Endothelial cell (in vitro differentiated cells): ENCODE results near the gene ZNF273. TPM values are rescaled to one million over a fixed set of nuclear protein-coding genes. Genes with fewer than 3 reads are reported as not detected.
A peak's percentile ranks its signal among the peaks of the same experiment; 100 is the strongest.
"Not testable (repeated sequence)": the region's sequence is repeated elsewhere in the genome, so short reads cannot be mapped to it uniquely, and the experiment has no call there.

Source experiments
- DNase-seq: peaks from one replicate; pipeline ENCODE4 v3.0.0; 2021; ENCODE audit warnings: low spot score
- H3K27ac Mint-ChIP-seq: one replicate; pipeline ENCODE4 v1.8.0; 2021; ENCODE audit warnings: mixed read lengths, inconsistent platforms; ENCODE audit not compliant: unreplicated experiment
- H3K27me3 Mint-ChIP-seq: one replicate; pipeline ENCODE4 v1.8.0; 2021; ENCODE audit warnings: mild to moderate bottlenecking, moderate library complexity, mixed read lengths, inconsistent platforms; ENCODE audit not compliant: unreplicated experiment
- H3K36me3 Mint-ChIP-seq: one replicate; pipeline ENCODE4 v1.8.0; 2021; ENCODE audit warnings: mild to moderate bottlenecking, low read depth, mixed read lengths, inconsistent platforms; ENCODE audit not compliant: unreplicated experiment
- H3K4me1 Mint-ChIP-seq: one replicate; pipeline ENCODE4 v1.8.0; 2021; ENCODE audit warnings: mild to moderate bottlenecking, mixed read lengths, inconsistent platforms; ENCODE audit not compliant: unreplicated experiment
- H3K4me3 Mint-ChIP-seq: one replicate; pipeline ENCODE4 v1.8.0; 2021; ENCODE audit warnings: mild to moderate bottlenecking, mixed read lengths, inconsistent platforms; ENCODE audit not compliant: unreplicated experiment
- H3K9me3 Mint-ChIP-seq: one replicate; pipeline ENCODE4 v1.8.0; 2021; ENCODE audit warnings: mixed read lengths, inconsistent platforms; ENCODE audit not compliant: unreplicated experiment
- total RNA-seq: library from RNA; stranded (reverse); fragmentation: NEBNext Ultra II Directional; extraction: Animal tissue kit (Norgen Biotek cat#: 25700); gene quantifications from one replicate; pipeline ENCODE4 v1.2.1, GENCODE V29; 2021; ENCODE audit not compliant: unreplicated experiment
- TF ChIP-seq, protein P1 (sequence below): fragments of 200-600 bp; sonication (generic); IDR thresholded peaks from one replicate; pipeline ENCODE4 v1.5.0; 2021; ENCODE audit warnings: antibody characterized with exemption; ENCODE audit not compliant: unreplicated experiment

Gene ZNF273
- total RNA-seq, 1 donor from 2014 or later, result 9.3 TPM

DNA sequence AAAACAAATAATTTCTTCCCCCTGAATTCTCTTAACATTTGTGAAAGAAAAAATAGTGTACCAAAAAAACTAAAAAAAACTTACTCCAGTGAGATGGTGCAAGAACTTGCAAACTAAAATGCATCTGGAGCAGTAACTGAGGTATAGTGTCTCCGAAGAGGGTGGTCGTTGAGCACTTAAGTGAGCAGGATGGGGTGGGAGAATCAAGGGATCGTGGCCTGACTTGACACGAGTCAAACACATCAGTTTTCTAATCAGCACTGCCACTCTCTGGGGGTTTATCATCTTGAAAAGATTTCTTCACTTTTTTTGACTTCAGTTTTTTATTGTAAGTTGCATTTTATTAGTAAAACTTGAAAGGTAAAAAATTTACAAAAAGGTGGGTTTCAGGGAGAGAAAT is 2.5 kb downstream of the ZNF273 start:
- no peak overlapping the region for H3K4me3 Mint-ChIP-seq
- TF ChIP-seq, protein P1, sequence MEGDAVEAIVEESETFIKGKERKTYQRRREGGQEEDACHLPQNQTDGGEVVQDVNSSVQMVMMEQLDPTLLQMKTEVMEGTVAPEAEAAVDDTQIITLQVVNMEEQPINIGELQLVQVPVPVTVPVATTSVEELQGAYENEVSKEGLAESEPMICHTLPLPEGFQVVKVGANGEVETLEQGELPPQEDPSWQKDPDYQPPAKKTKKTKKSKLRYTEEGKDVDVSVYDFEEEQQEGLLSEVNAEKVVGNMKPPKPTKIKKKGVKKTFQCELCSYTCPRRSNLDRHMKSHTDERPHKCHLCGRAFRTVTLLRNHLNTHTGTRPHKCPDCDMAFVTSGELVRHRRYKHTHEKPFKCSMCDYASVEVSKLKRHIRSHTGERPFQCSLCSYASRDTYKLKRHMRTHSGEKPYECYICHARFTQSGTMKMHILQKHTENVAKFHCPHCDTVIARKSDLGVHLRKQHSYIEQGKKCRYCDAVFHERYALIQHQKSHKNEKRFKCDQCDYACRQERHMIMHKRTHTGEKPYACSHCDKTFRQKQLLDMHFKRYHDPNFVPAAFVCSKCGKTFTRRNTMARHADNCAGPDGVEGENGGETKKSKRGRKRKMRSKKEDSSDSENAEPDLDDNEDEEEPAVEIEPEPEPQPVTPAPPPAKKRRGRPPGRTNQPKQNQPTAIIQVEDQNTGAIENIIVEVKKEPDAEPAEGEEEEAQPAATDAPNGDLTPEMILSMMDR, result no peak
- peaks cover 29% of the 10 kb centered on the region for H3K4me1 Mint-ChIP-seq
- no peaks in the 10 kb centered on the region for H3K36me3 Mint-ChIP-seq
- DNase-seq, result no peak
- H3K9me3 Mint-ChIP-seq, result no peaks in the 10 kb centered on the region
- H3K27me3 Mint-ChIP-seq, result no peaks in the 10 kb centered on the region
- H3K27ac Mint-ChIP-seq, result no peak overlapping the region

DNA sequence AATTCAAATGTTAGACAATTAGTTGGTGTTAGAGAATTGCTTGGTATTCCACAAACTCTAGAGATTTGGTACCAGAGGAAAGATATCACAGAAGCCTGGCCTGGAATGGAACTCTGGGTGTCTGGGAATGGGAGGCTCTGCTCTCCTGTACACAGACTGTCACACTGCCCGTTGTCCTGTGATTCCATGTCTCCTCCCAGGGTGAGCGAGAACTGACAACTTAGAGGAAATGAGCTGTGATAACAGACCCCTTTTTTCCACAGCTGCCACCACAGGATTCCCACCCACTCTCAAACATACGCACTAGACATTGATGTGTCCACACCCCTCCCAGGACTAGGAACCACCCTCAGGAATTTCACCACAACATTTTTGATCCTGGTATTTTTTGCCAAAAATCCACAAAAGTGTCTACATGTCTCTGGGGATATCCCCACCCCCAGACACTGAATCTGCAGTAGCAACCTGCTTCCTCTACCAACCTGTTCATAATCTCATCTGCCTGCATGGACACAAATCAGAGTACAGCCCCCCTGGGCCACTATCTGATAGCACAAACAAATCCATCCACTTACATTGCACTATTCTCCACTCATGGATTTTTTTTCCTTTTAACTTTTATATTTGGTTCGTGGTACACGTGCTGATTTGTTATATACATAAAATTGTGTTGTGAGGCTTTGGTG is 4.7 kb downstream of the ZNF273 start:
- TF ChIP-seq, protein P1, result no peak
- Mint-ChIP-seq H3K9me3 (no peaks in the 10 kb centered on the region), H3K4me1 (peaks cover 29% of the 10 kb centered on the region), H3K27ac (no peak overlapping the region), H3K36me3 (no peaks in the 10 kb centered on the region), H3K27me3 (no peaks in the 10 kb centered on the region), H3K4me3 (no peak overlapping the region)
- DNase-seq, result no peak

DNA sequence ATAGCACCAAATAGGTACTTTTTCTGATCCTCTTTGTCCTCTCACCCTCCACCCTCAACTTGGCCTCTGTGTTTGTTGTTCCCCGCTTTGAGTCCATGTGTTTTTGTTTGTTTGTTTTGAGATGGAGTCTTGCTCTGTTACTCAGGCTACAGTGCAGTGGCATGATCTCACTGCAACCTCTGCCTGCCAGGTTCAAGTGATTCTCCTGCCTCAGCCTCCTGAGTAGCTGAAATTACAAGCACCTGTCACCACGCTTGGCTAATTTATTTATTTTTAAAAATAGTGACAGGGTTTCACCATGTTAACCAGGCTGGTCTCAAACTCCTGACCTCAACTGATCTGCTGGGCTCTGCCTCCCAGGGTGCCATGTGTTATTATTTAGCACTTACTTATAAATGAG is 5.3 kb downstream of the ZNF273 start:
- Mint-ChIP-seq H3K27me3 (no peaks in the 10 kb centered on the region), H3K36me3 (peaks cover 2% of the 10 kb centered on the region), H3K27ac (no peak overlapping the region), H3K4me3 (no peak overlapping the region), H3K4me1 (peaks cover 29% of the 10 kb centered on the region), H3K9me3 (no peaks in the 10 kb centered on the region)
- TF ChIP-seq, protein P1, result no peak
- no peak for DNase-seq

DNA sequence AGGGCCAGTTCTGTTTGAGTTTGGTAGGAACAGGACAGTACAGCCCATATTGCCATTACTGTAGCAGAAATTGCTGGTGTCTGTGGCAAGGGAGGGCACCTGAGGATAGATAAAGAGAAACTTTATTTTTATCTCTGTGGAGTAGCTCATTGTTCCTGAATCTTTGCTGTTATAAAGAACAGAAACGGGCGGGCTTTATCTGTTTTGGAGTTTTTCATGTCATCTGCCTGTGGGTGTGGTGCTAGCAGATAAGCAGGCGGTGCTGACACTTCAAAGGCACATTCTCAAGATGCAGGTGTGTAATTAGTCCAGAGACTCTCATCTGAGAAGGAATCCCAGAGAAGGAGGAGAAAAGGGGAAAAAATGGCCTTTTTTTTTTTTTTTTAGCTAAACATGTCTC is 11.5 kb downstream of the ZNF273 start:
- Mint-ChIP-seq H3K9me3 (no peaks in the 10 kb centered on the region), H3K27me3 (no peaks in the 10 kb centered on the region), H3K36me3 (peaks cover 22% of the 10 kb centered on the region), H3K4me3 (no peak overlapping the region), H3K27ac (no peak overlapping the region), H3K4me1 (no peaks in the 10 kb centered on the region)
- DNase-seq, result no peak
- TF ChIP-seq, protein P1, result no peak

DNA sequence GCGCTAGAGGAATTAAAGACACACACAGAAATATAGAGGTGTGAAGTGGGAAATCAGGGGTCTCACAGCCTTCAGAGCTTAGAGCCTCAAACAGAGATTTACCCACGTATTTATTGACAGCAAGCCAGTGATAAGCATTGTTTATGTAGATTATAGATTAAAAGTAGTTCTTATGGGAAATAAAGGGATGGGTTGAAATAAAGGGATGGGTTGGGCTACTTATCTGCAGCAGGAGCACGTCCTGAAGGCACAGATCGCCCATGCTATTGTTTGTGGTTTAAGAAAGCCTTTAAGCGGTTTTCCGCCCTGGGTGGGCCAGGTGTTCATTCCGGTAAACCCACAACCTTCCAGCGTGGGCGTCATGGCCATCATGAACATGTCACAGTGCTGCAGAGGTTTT is 12.2 kb downstream of the ZNF273 start:
- H3K9me3 Mint-ChIP-seq, result not testable (repeated sequence)

DNA sequence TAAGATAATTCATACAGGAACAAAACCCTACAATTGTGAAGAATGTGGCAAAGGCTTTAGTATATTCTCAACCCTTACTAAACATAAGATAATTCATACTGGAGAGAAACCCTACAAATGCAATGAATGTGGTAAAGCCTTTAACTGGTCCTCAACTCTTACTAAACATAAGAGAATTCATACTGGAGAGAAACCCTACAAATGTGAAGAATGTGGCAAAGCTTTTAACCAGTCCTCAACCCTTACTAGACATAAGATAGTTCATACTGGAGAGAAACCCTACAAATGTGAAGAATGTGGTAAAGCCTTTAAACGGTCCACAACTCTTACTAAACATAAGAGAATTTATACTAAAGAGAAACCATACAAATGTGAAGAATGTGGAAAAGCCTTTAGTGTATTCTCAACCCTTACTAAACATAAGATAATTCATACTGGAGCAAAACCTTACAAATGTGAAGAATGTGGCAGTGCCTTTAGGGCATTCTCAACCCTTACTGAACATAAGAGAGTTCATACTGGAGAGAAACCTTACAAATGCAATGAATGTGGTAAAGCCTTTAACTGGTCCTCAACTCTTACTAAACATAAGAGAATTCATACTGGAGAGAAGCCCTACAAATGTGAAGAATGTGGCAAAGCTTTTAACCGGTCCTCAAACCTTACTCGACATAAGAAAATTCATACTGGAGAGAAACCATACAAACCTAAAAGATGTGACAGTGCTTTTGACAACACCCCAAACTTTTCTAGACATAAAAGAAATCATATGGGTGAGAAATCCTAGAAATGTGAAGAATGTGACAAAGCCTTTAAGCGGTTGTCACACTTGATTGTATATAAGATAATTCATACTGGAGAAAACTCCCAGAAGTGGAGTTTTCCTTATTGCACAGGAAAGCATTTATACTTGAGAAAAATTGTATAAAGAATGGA is 25.4 kb downstream of the ZNF273 start:
- DNase-seq, H3K4me1 Mint-ChIP-seq, H3K27me3 Mint-ChIP-seq, H3K27ac Mint-ChIP-seq: not testable (repeated sequence)
- Mint-ChIP-seq H3K9me3 (peaks cover 12% of the 10 kb centered on the region), H3K36me3 (peaks cover 56% of the 10 kb centered on the region), H3K4me3 (peak overlapping the region; percentile 63)

More for the DNA sequence above, 12.2 kb downstream of the ZNF273 start:
- not testable (repeated sequence) for H3K4me1 Mint-ChIP-seq, H3K4me3 Mint-ChIP-seq, H3K27ac Mint-ChIP-seq, H3K27me3 Mint-ChIP-seq, DNase-seq
- H3K36me3 Mint-ChIP-seq, result peaks cover 29% of the 10 kb centered on the region
